Lung (tissue), 12 donors: Measurements from ENCODE around the gene GLI3. TPM values are rescaled to one million over a fixed set of nuclear protein-coding genes. Genes with fewer than 3 reads are reported as not detected.
A peak's percentile ranks its signal among the peaks of the same experiment; 100 is the strongest.

Experiments used
- ATAC-seq: fragments of 200-7000 bp; cut with Tn5 transposase; one replicate; pipeline ENCODE4 v1.9.1; 2020; ENCODE audit warnings: moderate number of reproducible peaks; ENCODE audit not compliant: insufficient read depth, low FRiP score
- DNase-seq, 3 donors: peaks; one replicate each; pipeline ENCODE4 v3.0.0-alpha.2; 2013 to 2017
- H3K27ac ChIP-seq, 2 donors: one replicate each; pipeline ENCODE4 v1.5.1; 2013; ENCODE audit warnings: mild to moderate bottlenecking in 2 of 2, moderate library complexity in 2 of 2, control low read depth in 1 of 2, inconsistent platforms in 1 of 2, low read depth in 1 of 2, low read length in 1 of 2
- H3K27me3 ChIP-seq, 3 donors: one replicate each; pipeline ENCODE4 v1.5.1; 2013; ENCODE audit warnings: low read length in 2 of 3; ENCODE audit not compliant: control insufficient read depth in 3 of 3, insufficient read depth in 3 of 3
- H3K36me3 ChIP-seq, 4 donors: one replicate each; pipeline ENCODE4 v1.5.1; 2013; ENCODE audit warnings: low read length in 4 of 4, mild to moderate bottlenecking in 1 of 4, moderate library complexity in 1 of 4; ENCODE audit not compliant: control insufficient read depth in 4 of 4, insufficient read depth in 4 of 4
- H3K4me1 ChIP-seq, 5 donors: one replicate each; pipeline ENCODE4 v1.5.1; 2013; ENCODE audit warnings: low read length in 5 of 5, mild to moderate bottlenecking in 2 of 5, moderate library complexity in 1 of 5; ENCODE audit not compliant: control insufficient read depth in 5 of 5, insufficient read depth in 5 of 5
- H3K4me3 ChIP-seq: one replicate; pipeline ENCODE4 v1.5.1; 2013; ENCODE audit warnings: mild to moderate bottlenecking, control low read depth, moderate library complexity
- H3K9ac ChIP-seq, 2 donors: one replicate each; pipeline ENCODE4 v1.5.1; 2013; ENCODE audit warnings: low read length in 2 of 2, control low read depth in 1 of 2; ENCODE audit not compliant: insufficient read depth in 1 of 2
- H3K9me3 ChIP-seq, 4 donors: one replicate each; pipeline ENCODE4 v1.5.1; 2013; ENCODE audit warnings: low read length in 3 of 4, mild to moderate bottlenecking in 1 of 4, moderate library complexity in 1 of 4; ENCODE audit not compliant: control insufficient read depth in 4 of 4, insufficient read depth in 3 of 4
- WGBS, 2 donors: extraction: QIAGEN DNeasy Blood & Tissue Kit; methylation state at CpG; one replicate each; pipeline ENCODE4 v1.1.7; 2013; 5-methylcytosine and 5-hydroxymethylcytosine counted together
- polyA plus RNA-seq, 2 donors: library from polyadenylated mRNA; stranded (reverse); fragments of 200-250 nt; gene quantifications; one replicate each; pipeline ENCODE4 v1.2.1, GENCODE V29; 2013
- total RNA-seq, 2 donors: library from RNA; depleted of rRNA in 1 of 2; stranded (reverse); fragments of >200 nt in 1 of 2; gene quantifications; one replicate each; pipeline ENCODE4 v1.2.1, GENCODE V29; 2014 to 2021
- TF ChIP-seq, protein P1 (sequence below): IDR thresholded peaks from 2 replicates; pipeline ENCODE4 v1.5.1; 2012; ENCODE audit warnings: mild to moderate bottlenecking; ENCODE audit errors: control extremely low read depth, extremely low read depth
- donor health status: control.
- donor health status: control.
- donor health status: Bipolar disorder and iron deficiency.
- donor health status: healthy.
- donor health status: DM: yes; HTN: yes; CAD: no.

The GLI3 gene
- total and polyA plus RNA-seq, 4 donors = 2.0 to 23.4 (median 10.3) TPM

DNA sequence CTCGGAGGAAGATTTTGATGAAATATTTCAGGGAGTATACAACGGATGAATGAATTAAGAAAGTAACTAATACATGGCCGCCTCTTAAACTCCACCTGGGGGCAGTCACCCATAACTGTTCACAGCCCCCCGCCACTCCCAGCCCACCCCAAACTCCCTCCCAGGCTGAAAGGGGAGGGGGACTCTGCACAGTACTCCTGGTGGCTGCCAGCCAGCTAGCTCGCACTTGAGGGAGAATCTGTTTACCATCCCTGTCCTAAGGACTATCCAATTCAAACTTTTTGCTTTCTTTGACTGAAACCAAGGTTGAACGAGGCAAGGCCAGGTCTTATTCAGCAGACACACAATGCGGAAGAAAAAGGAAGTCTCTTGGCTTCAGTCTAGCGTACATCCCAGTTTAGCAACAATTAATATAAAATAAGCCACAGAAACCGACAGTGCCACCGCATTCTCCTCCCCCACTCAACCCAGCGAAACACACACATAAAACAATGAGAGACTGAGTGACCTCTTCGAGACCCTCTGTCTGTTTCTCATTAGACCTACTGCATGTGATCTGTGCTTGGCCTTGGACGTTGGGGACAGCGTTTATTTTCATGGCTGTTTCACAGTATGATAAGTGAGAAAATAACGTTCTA lies 219.5 kb downstream of the GLI3 start:
- no peak overlapping the region for H3K4me3 ChIP-seq
- H3K9me3 ChIP-seq = peaks cover 0 to 6% (median 1%) of the 10 kb centered on the region in 4 donors
- DNase-seq (no peak), ATAC-seq (no peak)
- WGBS, 2 donors = 45 to 65% methylated on average over 15 of the region's 15 CpGs
- H3K9ac ChIP-seq = no peak overlapping the region
- peaks cover 0 to 10% (median 0%) of the 10 kb centered on the region in 5 donors for H3K4me1 ChIP-seq
- no peaks in the 10 kb centered on the region for H3K27me3 ChIP-seq
- TF ChIP-seq, protein P1, sequence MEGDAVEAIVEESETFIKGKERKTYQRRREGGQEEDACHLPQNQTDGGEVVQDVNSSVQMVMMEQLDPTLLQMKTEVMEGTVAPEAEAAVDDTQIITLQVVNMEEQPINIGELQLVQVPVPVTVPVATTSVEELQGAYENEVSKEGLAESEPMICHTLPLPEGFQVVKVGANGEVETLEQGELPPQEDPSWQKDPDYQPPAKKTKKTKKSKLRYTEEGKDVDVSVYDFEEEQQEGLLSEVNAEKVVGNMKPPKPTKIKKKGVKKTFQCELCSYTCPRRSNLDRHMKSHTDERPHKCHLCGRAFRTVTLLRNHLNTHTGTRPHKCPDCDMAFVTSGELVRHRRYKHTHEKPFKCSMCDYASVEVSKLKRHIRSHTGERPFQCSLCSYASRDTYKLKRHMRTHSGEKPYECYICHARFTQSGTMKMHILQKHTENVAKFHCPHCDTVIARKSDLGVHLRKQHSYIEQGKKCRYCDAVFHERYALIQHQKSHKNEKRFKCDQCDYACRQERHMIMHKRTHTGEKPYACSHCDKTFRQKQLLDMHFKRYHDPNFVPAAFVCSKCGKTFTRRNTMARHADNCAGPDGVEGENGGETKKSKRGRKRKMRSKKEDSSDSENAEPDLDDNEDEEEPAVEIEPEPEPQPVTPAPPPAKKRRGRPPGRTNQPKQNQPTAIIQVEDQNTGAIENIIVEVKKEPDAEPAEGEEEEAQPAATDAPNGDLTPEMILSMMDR = no peak
- H3K27ac ChIP-seq = no peak overlapping the region
- H3K36me3 ChIP-seq = peaks cover 0 to 35% (median 12%) of the 10 kb centered on the region in 4 donors

DNA sequence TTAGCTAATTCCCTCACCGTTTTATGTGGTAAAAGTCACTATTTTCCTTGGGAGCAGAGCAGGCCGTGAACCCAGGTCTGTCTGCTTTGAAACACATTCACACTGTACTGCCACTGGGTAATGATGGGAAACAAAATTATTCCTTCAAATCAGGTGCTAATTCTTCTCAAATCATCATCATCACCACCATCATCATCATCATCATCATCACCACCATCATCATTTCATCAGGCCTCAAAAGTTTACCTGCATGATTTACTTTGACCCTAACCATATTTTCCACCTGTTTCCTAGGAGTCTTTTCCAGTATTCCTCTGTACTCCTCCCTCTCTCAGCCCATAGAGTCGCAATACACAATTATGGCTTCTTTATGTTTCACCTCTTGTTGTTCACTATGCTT lies 220.5 kb downstream of the GLI3 start:
- Histone ChIP-seq H3K4me3 (no peak overlapping the region), H3K27ac (no peak overlapping the region), H3K4me1 (peaks cover 0 to 9% (median 0%) of the 10 kb centered on the region in 5 donors), H3K9ac (no peak overlapping the region), H3K36me3 (peaks cover 0 to 35% (median 11%) of the 10 kb centered on the region in 4 donors), H3K9me3 (peaks cover 0 to 6% (median 1%) of the 10 kb centered on the region in 4 donors), H3K27me3 (no peaks in the 10 kb centered on the region)
- WGBS, 2 donors = 94 to 99% methylated on average over 3 of the region's 3 CpGs
- DNase-seq (no peak), ATAC-seq (no peak)
- TF ChIP-seq, protein P1 = no peak

DNA sequence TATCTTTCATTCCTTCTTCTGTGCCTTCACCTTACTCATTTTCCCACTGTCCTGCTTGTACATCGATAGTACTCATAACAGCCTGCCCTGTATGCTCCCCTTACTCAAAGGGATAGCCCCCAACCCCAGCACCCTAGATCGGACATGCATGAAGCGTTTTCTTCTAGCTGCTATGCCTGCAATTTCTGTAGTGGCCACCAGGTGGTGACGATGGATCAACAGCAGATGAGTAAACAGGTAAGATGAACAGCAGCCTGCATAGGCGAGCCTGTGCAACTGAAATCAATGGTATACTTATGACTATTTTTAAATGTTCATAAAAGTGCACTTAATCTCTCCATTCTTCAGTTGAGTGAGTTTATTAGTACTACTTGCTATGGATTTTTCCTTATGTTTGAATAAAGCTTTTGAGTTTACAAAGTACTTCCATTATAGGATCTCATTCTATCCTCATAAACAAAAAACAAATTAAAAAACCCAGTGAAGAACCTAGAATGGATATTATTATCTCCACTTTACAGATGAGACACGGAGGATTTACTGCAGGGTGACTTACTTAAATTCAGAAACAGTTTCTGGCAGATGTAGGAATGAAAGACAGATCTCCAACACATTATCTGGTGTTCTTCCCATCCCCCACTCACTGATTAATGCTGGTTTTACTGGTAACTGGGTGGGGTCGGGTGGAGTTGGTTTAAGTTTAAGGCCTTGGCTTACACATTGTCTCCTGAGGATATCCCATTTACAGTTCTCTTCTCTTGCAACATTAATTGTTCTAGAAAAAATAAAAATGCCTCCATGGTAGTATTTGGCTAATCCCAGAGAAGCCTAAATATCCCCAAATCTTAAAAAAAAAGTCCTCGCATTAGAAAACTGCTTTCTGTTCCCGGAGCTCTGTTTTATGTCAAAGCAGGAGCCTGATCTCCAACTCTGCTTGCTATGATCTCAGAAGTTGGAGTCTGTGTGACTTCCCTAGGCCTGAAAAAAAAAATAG lies 222.1 kb downstream of the GLI3 start:
- Histone ChIP-seq H3K27me3 (no peaks in the 10 kb centered on the region), H3K9me3 (peaks cover 0 to 6% (median 1%) of the 10 kb centered on the region in 4 donors), H3K27ac (no peak overlapping the region), H3K36me3 (peaks cover 0 to 33% (median 11%) of the 10 kb centered on the region in 4 donors), H3K4me3 (no peak overlapping the region), H3K9ac (no peak overlapping the region), H3K4me1 (peaks cover 0 to 8% (median 0%) of the 10 kb centered on the region in 5 donors)
- TF ChIP-seq, protein P1 = peak; percentile 24
- 69 to 73% methylated on average over 9 of the region's 9 CpGs for WGBS, 2 donors
- ATAC-seq (no peak), DNase-seq (no peak)
